PC-3 (cell line): ENCODE measurements around the gene CNTFR. TPM values are rescaled to one million over a fixed set of nuclear protein-coding genes. Genes with fewer than 3 reads are reported as not detected.

Source experiments
- ATAC-seq: fragments of 200-7000 bp; cut with Tn5 transposase; 2 replicates; pipeline ENCODE4 v1.9.1; 2020; ENCODE audit warnings: mild to moderate bottlenecking, moderate library complexity
- BruUV-seq: library from RNA; stranded (reverse); fragments of 400-500 nt; replicated peaks from 2 replicates; lab custom pipeline; 2021; lab: Mats Ljungman, UMichigan
- CTCF ChIA-PET: fragments of 300-600 bp; sonication (Branson Sonifier 250); formaldehyde crosslinking; loops from one replicate; lab custom pipeline; 2022; ENCODE audit warnings: antibody characterized with exemption; lab: Charles Lee
- POLR2A ChIA-PET: fragments of 300-600 bp; sonication (Branson Sonifier 250); formaldehyde crosslinking; loops from one replicate; lab custom pipeline; 2022; ENCODE audit warnings: antibody characterized with exemption; ENCODE audit not compliant: unreplicated experiment; lab: Charles Lee
- DNase-seq: peaks from one replicate; pipeline ENCODE4 v3.0.0-alpha.2; 2015
- H2AFZ ChIP-seq: fragments of 300-600 bp; sonication (generic); 2 replicates; pipeline ENCODE4 v1.6.0; 2016; ENCODE audit warnings: antibody characterized with exemption, low read length
- H3F3A ChIP-seq: fragments of 300-600 bp; sonication (generic); one replicate; pipeline ENCODE4 v1.6.0; 2017; ENCODE audit warnings: antibody characterized with exemption, low read length, control low read depth, mild to moderate bottlenecking; ENCODE audit not compliant: unreplicated experiment
- H3K27ac ChIP-seq: fragments of 300-600 bp; sonication (generic); 2 replicates; pipeline ENCODE4 v1.5.1; 2016; ENCODE audit warnings: mild to moderate bottlenecking, low read length
- H3K27me3 ChIP-seq: fragments of 300-600 bp; sonication (generic); 2 replicates; pipeline ENCODE4 v1.6.1; 2016; ENCODE audit warnings: low read length, mixed read lengths
- H3K36me3 ChIP-seq: fragments of 300-600 bp; sonication (generic); 2 replicates; pipeline ENCODE4 v1.6.1; 2016; ENCODE audit warnings: low read depth, mixed run types, low read length, mixed read lengths
- H3K4me1 ChIP-seq: fragments of 300-600 bp; sonication (generic); 2 replicates; pipeline ENCODE4 v1.5.1; 2016; ENCODE audit warnings: low read length; ENCODE audit not compliant: insufficient read depth
- H3K4me2 ChIP-seq: fragments of 300-600 bp; sonication (generic); 2 replicates; pipeline ENCODE4 v1.6.0; 2016; ENCODE audit warnings: low read length
- H3K4me3 ChIP-seq: fragments of 300-600 bp; sonication (generic); 2 replicates; pipeline ENCODE4 v1.5.1; 2016; ENCODE audit warnings: mild to moderate bottlenecking, low read length, mixed read lengths
- H3K79me2 ChIP-seq: fragments of 300-600 bp; sonication (generic); 2 replicates; pipeline ENCODE4 v1.6.1; 2017; ENCODE audit warnings: low read length, mixed read lengths
- H3K9ac ChIP-seq: fragments of 300-600 bp; sonication (generic); 2 replicates; pipeline ENCODE4 v1.6.0; 2016; ENCODE audit warnings: mild to moderate bottlenecking, low read length
- H3K9me2 ChIP-seq: fragments of 300-600 bp; sonication (generic); replicated peaks from 2 replicates; pipeline ENCODE4 v1.6.1; 2016; ENCODE audit warnings: mixed run types, low read length, mixed read lengths
- H3K9me3 ChIP-seq: fragments of 300-600 bp; sonication (generic); 2 replicates; pipeline ENCODE4 v1.6.1; 2016; ENCODE audit warnings: low read length, mixed read lengths
- H4K20me1 ChIP-seq: fragments of 300-600 bp; sonication (generic); 2 replicates; pipeline ENCODE4 v1.6.1; 2016; ENCODE audit warnings: low read length, mixed read lengths
- EZH2 ChIP-seq: fragments of 300-600 bp; sonication (generic); IDR thresholded peaks from one replicate; pipeline ENCODE4 v1.6.1; 2017; ENCODE audit warnings: antibody characterized with exemption, mild to moderate bottlenecking, low read length; ENCODE audit not compliant: unreplicated experiment
- EZH2phosphoT487 ChIP-seq: fragments of 300-600 bp; sonication (generic); IDR thresholded peaks from 2 replicates; pipeline ENCODE4 v1.6.1; 2018; ENCODE audit warnings: mild to moderate bottlenecking, antibody characterized with exemption, low read length, borderline replicate concordance
- intact Hi-C: fragments of 100-400 bp; cut with micrococcal nuclease; formaldehyde crosslinking; loops from 2 replicates; pipeline ENCODE4 v1.9.0; 2023
- total RNA-seq: library from RNA; depleted of rRNA; stranded (reverse); fragments of >200 nt; gene quantifications from 2 replicates; pipeline ENCODE4 v1.2.3, GENCODE V29; 2014
- TF ChIP-seq, protein P1 (sequence below): fragments of 300-600 bp; sonication (generic); conservative IDR thresholded peaks from 2 replicates; pipeline ENCODE4 v1.5.1; 2017; ENCODE audit warnings: antibody characterized with exemption, low read depth, mild to moderate bottlenecking, low read length

Gene CNTFR
- total RNA-seq, 1 experiment from 2014 or later: not detected

DNA sequence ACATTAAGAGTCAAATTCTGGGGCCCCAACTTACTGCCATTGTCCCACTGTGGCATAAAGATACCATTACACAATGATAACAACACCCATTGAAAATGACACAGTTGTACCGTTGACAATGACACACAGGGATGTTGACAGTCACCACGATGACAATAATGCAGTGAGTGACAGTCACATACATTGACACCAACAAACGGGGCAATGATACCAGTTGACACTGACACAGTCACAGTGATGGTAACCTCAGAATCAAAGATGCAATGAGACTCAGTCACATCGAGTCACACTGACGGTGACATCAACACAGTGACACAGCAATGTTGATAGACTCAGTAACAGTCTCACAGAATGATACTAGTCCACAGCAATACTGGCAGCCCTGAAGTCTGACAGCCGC lies 16.9 kb downstream of the CNTFR start:
- no peak for DNase-seq
- Histone ChIP-seq H3K79me2 (no peaks in the 10 kb centered on the region), H3K27me3 (no peaks in the 10 kb centered on the region), H3K4me2 (no peak overlapping the region), H3K27ac (no peak overlapping the region), H3K9me3 (no peaks in the 10 kb centered on the region), H3K9me2 (no peaks in the 10 kb centered on the region), H3K36me3 (no peaks in the 10 kb centered on the region), H3K9ac (no peak overlapping the region), H3K4me1 (no peaks in the 10 kb centered on the region), H4K20me1 (no peaks in the 10 kb centered on the region), H3F3A (no peaks in the 10 kb centered on the region), H3K4me3 (no peak overlapping the region), H2AFZ (no peak overlapping the region)
- ChIA-PET CTCF (no interaction called here), POLR2A (no interaction called here)
- ATAC-seq: no peak
- TF ChIP-seq EZH2phosphoT487 (no peak), EZH2 (no peak)
- TF ChIP-seq, protein P1, sequence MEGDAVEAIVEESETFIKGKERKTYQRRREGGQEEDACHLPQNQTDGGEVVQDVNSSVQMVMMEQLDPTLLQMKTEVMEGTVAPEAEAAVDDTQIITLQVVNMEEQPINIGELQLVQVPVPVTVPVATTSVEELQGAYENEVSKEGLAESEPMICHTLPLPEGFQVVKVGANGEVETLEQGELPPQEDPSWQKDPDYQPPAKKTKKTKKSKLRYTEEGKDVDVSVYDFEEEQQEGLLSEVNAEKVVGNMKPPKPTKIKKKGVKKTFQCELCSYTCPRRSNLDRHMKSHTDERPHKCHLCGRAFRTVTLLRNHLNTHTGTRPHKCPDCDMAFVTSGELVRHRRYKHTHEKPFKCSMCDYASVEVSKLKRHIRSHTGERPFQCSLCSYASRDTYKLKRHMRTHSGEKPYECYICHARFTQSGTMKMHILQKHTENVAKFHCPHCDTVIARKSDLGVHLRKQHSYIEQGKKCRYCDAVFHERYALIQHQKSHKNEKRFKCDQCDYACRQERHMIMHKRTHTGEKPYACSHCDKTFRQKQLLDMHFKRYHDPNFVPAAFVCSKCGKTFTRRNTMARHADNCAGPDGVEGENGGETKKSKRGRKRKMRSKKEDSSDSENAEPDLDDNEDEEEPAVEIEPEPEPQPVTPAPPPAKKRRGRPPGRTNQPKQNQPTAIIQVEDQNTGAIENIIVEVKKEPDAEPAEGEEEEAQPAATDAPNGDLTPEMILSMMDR: no peak
- no TSS peak for BruUV-seq
- intact Hi-C loops: no loop called here

DNA sequence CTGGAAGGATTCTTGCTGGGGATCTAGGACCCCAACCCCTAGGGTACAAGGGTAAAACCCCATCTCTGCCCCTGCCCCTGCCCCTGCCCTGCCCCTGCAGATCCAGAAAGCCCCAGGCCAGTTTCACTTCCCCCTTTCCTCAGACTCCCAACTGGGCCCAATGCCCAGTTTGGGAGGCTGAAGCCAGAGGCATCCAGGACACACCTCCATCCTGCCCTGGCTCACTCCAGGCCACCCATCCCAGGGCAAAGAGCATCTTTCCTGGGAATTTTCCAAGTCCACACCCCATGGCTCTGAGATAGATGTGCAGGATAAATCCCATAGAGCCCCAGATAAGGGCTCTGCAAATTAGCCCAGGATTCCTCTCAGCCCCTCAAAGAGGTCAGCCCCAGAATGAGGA lies 17.4 kb downstream of the CNTFR start:
- Histone ChIP-seq H3K9ac (no peak overlapping the region), H3K9me3 (no peaks in the 10 kb centered on the region), H3K36me3 (no peaks in the 10 kb centered on the region), H3K79me2 (no peaks in the 10 kb centered on the region), H3K4me2 (no peak overlapping the region), H3K27me3 (no peaks in the 10 kb centered on the region), H3K9me2 (no peaks in the 10 kb centered on the region), H4K20me1 (no peaks in the 10 kb centered on the region), H3F3A (no peaks in the 10 kb centered on the region), H3K4me1 (no peaks in the 10 kb centered on the region), H3K27ac (no peak overlapping the region), H3K4me3 (no peak overlapping the region), H2AFZ (no peak overlapping the region)
- no TSS peak for BruUV-seq
- intact Hi-C loops: no loop called here
- DNase-seq (no peak), ATAC-seq (no peak)
- CTCF ChIA-PET: no interaction called here
- TF ChIP-seq EZH2 (no peak), EZH2phosphoT487 (no peak)
- TF ChIP-seq, protein P1: no peak
- POLR2A ChIA-PET: no interaction called here

DNA sequence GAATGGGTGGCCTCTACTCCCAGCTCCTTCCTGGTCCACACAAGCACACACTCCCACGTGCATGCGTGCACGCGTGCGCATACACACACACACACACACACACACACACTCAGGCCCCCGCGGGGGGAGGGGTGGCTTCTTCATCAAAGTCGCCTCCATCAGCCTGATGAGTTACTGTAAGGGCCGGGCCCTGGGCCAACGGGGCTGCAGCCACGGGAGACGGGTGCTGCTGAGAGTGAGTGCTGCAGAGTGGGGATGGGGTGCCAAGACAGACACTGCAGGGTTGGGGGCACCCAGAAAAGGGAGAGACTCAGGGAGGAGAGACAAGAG lies 18.1 kb downstream of the CNTFR start:
- Histone ChIP-seq H3K27me3 (no peaks in the 10 kb centered on the region), H3F3A (no peaks in the 10 kb centered on the region), H3K79me2 (no peaks in the 10 kb centered on the region), H3K4me2 (no peak overlapping the region), H3K9me3 (no peaks in the 10 kb centered on the region), H3K9me2 (no peaks in the 10 kb centered on the region), H3K36me3 (no peaks in the 10 kb centered on the region), H3K4me1 (no peaks in the 10 kb centered on the region), H4K20me1 (no peaks in the 10 kb centered on the region), H3K4me3 (no peak overlapping the region), H3K9ac (no peak overlapping the region), H3K27ac (no peak overlapping the region), H2AFZ (no peak overlapping the region)
- CTCF ChIA-PET: no interaction called here
- TF ChIP-seq, protein P1: no peak
- no peak for TF ChIP-seq EZH2
- DNase-seq (no peak), ATAC-seq (no peak)
- BruUV-seq: no TSS peak
- intact Hi-C loops: no loop called here
- POLR2A ChIA-PET: no interaction called here
